PC-9 (cell line): Measurements from ENCODE around the gene ADAMTS4.

Source experiments
- CTCF ChIP-seq: fragments of 200-600 bp; sonication (generic); conservative IDR thresholded peaks from 2 replicates; pipeline ENCODE4 v1.6.1; 2017; ENCODE audit warnings: mixed run types, antibody characterized with exemption, mild to moderate bottlenecking, moderate library complexity
- EZH2 ChIP-seq: fragments of 200-600 bp; sonication (generic); IDR thresholded peaks from 2 replicates; pipeline ENCODE4 v1.8.0; 2017; ENCODE audit warnings: antibody characterized with exemption, low read depth

- no peak for TF ChIP-seq CTCF
- TF ChIP-seq EZH2, result no peak
These were observed 46.0 kb upstream of the ADAMTS4 start for GRCh38 chr1:161244888-161245287.
